ENCODE measurements around the gene DLG2. TPM values are rescaled to one million over a fixed set of nuclear protein-coding genes. Genes with fewer than 3 reads are reported as not detected.

Gene DLG2
- total RNA-seq, 2 experiments from 2014 or later: 6.9 to 8.2 TPM

DNA sequence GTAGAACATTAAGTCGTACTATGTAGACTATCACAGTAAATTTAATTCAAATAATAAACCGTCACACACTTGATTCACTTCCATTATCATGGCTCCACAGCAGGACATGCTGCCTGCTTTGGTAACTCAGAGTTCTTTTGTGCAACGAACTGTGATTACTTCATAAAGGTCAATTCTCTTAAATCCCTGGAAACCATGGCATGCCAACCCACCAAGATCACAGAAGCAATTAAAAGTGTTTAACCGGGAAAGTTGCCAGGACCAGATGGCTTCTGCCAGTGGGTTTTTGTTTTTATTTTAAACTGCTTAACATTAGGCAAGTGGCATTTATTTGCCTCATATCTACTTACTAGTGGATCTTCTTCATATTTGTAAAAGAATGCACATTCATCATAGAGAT, 1162.1 kb downstream of the DLG2 start:
- H3K36me3 ChIP-seq (ENCODE audit: insufficient read depth, low read length): no peaks in the 10 kb centered on the region
- H3K9me3 ChIP-seq (ENCODE audit: low read length): no peaks in the 10 kb centered on the region
- intact Hi-C loops (cut with micrococcal nuclease; ENCODE audit: unreplicated experiment): no loop called here
- no TSS peak for BruUV-seq (replicated peaks)
- TF ChIP-seq CTCF (conservative IDR thresholded peaks at IDR 0.05; ENCODE audit: low read length): no peak
- no peak for TF ChIP-seq EZH2phosphoT487 (IDR thresholded peaks at IDR 0.05; ENCODE audit: borderline replicate concordance, low read depth, low read length)
- no peaks in the 10 kb centered on the region for H3K4me1 ChIP-seq (ENCODE audit: insufficient read depth, low read length, poor library complexity, severe bottlenecking)
- no peak for DNase-seq (ENCODE audit: low spot score)
- H3K79me2 ChIP-seq (ENCODE audit: insufficient read depth, low read depth, low read length): no peaks in the 10 kb centered on the region
- no peak overlapping the region for H2AFZ ChIP-seq (ENCODE audit: low read length)
- no peaks in the 10 kb centered on the region for H3K9me2 ChIP-seq (ENCODE audit: insufficient read depth, low read length)
- no peak overlapping the region for H3K4me2 ChIP-seq (ENCODE audit: low read length)
- POLR2A ChIA-PET: interaction anchor here (0.7 kb wide), 1 partner anchor 174 kb away, joined by 3 read pairs; no protein-coding TSS in a partner anchor
- H3K4me3 ChIP-seq (ENCODE audit: low read depth, low read length, poor library complexity, severe bottlenecking): no peak overlapping the region
- H4K20me1 ChIP-seq (ENCODE audit: insufficient read depth, low read length): no peaks in the 10 kb centered on the region
- CTCF ChIA-PET (ENCODE audit: unreplicated experiment): no interaction called here
- H3K27ac ChIP-seq (ENCODE audit: low read depth, low read length, poor library complexity, severe bottlenecking): no peak overlapping the region

DNA sequence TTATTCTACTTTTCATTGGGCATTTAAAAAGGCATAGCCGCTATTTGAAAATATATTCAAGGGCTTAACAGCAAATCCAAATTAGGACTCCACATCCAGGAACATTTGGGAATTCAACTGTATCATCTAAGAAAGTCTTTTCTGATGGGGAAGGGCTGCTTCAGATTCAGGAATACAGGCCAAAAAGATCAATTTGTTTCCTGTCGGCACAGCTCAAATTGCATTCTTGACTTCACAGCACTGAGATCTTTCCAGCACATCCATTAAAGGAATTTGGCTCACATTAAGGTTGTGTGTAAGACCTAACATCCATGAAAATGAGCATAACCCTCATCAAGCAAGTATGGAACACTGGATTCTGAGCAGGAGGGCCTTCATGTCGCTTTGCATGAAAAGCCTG, 1171.5 kb downstream of the DLG2 start:
- no TSS peak for BruUV-seq (replicated peaks)
- DNase-seq (ENCODE audit: low spot score): no peak
- POLR2A ChIA-PET: no interaction called here

DNA sequence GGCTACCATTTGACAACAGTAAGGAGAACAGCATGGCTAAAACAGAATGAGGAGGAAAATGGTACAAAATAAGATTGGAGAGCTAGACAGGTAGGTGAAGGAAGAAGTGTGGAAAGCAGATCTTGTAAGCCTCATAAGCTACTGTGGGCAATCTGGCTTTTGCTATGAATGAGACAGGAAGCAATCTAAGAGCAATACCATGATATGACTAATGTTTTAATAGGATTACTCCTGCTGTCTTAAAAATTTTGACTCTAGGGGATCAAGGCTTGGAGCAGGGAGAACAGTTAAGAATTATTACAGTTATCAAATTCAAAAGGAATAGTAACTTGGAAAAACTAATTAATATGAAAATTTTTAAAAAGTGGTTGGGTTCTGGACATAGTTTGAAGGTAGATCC, 1174.9 kb downstream of the DLG2 start:
- ChIA-PET CTCF (ENCODE audit: unreplicated experiment) (no interaction called here), POLR2A (no interaction called here)
- no peaks in the 10 kb centered on the region for H3K36me3 ChIP-seq (ENCODE audit: insufficient read depth, low read length)
- no peaks in the 10 kb centered on the region for H4K20me1 ChIP-seq (ENCODE audit: insufficient read depth, low read length)
- TF ChIP-seq EZH2phosphoT487 (IDR thresholded peaks at IDR 0.05; ENCODE audit: borderline replicate concordance, low read depth, low read length) (no peak), CTCF (conservative IDR thresholded peaks at IDR 0.05; ENCODE audit: low read length) (no peak)
- H3K4me2 ChIP-seq (ENCODE audit: low read length): no peak overlapping the region
- BruUV-seq (replicated peaks): no TSS peak
- intact Hi-C loops (cut with micrococcal nuclease; ENCODE audit: unreplicated experiment): no loop called here
- no peaks in the 10 kb centered on the region for H3K79me2 ChIP-seq (ENCODE audit: insufficient read depth, low read depth, low read length)
- H2AFZ ChIP-seq (ENCODE audit: low read length): no peak overlapping the region
- H3K4me1 ChIP-seq (ENCODE audit: insufficient read depth, low read length, poor library complexity, severe bottlenecking): no peaks in the 10 kb centered on the region
- no peaks in the 10 kb centered on the region for H3K9me3 ChIP-seq (ENCODE audit: low read length)
- no peak overlapping the region for H3K27ac ChIP-seq (ENCODE audit: low read depth, low read length, poor library complexity, severe bottlenecking)
- H3K9me2 ChIP-seq (ENCODE audit: insufficient read depth, low read length): no peaks in the 10 kb centered on the region
- no peak for DNase-seq (ENCODE audit: low spot score)
- no peak overlapping the region for H3K4me3 ChIP-seq (ENCODE audit: low read depth, low read length, poor library complexity, severe bottlenecking)

More for the DNA sequence above, 1171.5 kb downstream of the DLG2 start:
- Histone ChIP-seq H3K4me2 (ENCODE audit: low read length) (no peak overlapping the region), H3K9me2 (ENCODE audit: insufficient read depth, low read length) (no peaks in the 10 kb centered on the region), H3K4me1 (ENCODE audit: insufficient read depth, low read length, poor library complexity, severe bottlenecking) (no peaks in the 10 kb centered on the region), H3K27ac (ENCODE audit: low read depth, low read length, poor library complexity, severe bottlenecking) (no peak overlapping the region), H2AFZ (ENCODE audit: low read length) (no peak overlapping the region), H3K36me3 (ENCODE audit: insufficient read depth, low read length) (no peaks in the 10 kb centered on the region), H3K4me3 (ENCODE audit: low read depth, low read length, poor library complexity, severe bottlenecking) (no peak overlapping the region), H3K9me3 (ENCODE audit: low read length) (no peaks in the 10 kb centered on the region), H3K79me2 (ENCODE audit: insufficient read depth, low read depth, low read length) (no peaks in the 10 kb centered on the region), H4K20me1 (ENCODE audit: insufficient read depth, low read length) (no peaks in the 10 kb centered on the region)
- intact Hi-C loops (cut with micrococcal nuclease; ENCODE audit: unreplicated experiment): no loop called here
- TF ChIP-seq CTCF (conservative IDR thresholded peaks at IDR 0.05; ENCODE audit: low read length): no peak
- TF ChIP-seq EZH2phosphoT487 (IDR thresholded peaks at IDR 0.05; ENCODE audit: borderline replicate concordance, low read depth, low read length): no peak
- CTCF ChIA-PET (ENCODE audit: unreplicated experiment): no interaction called here
